Nephron progenitor cell (in vitro differentiated cells): ENCODE results near the gene PKDCC.

ENCODE experiments used
- DNase-seq: peaks from one replicate; pipeline ENCODE4 v3.0.0; 2021
- H3K27ac Mint-ChIP-seq: 2 replicates; pipeline ENCODE4 v1.8.0; 2021; ENCODE audit warnings: mild to moderate bottlenecking, moderate library complexity, mixed read lengths
- H3K27me3 Mint-ChIP-seq: 2 replicates; pipeline ENCODE4 v1.8.0; 2021; ENCODE audit warnings: mild to moderate bottlenecking, low read depth, mixed read lengths; ENCODE audit not compliant: poor library complexity
- H3K36me3 Mint-ChIP-seq: 2 replicates; pipeline ENCODE4 v1.8.0; 2021; ENCODE audit warnings: low read depth, mixed read lengths
- H3K4me1 Mint-ChIP-seq: 2 replicates; pipeline ENCODE4 v1.8.0; 2021; ENCODE audit warnings: mixed read lengths
- H3K4me3 Mint-ChIP-seq: 2 replicates; pipeline ENCODE4 v1.8.0; 2021; ENCODE audit warnings: mild to moderate bottlenecking, moderate library complexity, mixed read lengths
- H3K9me3 Mint-ChIP-seq: 2 replicates; pipeline ENCODE4 v1.8.0; 2021; ENCODE audit warnings: mild to moderate bottlenecking, moderate library complexity, mixed read lengths
- CTCF ChIP-seq: fragments of 200-600 bp; sonication (generic); IDR thresholded peaks from 2 replicates; pipeline ENCODE4 v1.5.0; 2021; ENCODE audit warnings: antibody characterized with exemption

The PKDCC gene

DNA sequence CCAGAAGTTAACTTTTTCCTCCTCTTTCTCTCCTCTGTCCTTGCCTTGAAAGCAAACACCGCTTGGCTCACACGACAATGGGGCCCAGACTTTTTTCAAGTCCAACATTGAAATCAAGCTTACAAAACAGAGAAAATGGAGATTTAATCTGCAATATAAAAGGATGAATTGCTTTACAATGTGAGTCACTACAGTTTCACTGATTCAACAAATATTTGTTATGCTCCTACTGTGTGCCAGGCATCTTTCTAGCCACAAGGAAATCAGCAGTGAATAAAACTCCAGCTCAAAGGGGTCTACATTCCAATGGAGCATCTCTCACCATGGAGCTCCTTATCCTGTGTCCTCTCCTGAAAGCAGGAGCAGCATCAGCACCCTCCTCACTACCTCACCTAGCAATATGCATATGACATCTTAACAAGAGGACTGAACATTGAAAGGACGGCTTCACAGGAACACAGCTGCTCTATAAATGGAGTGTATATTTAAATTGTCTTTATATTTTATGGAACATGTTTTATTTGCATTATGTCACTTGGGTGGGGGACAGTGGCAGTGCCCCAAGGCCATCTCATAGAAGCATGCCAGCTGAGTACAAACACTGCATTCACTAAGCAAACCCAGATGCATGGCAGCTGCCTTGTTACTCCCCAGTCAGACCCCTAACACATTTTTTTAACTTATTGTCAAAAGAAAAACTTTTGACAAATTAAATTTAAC, 39.5 kb downstream of the PKDCC start:
- peaks cover 84% of the 10 kb centered on the region for H3K27me3 Mint-ChIP-seq
- DNase-seq, result no peak
- H3K9me3 Mint-ChIP-seq, result no peaks in the 10 kb centered on the region
- TF ChIP-seq CTCF, result no peak
- no peaks in the 10 kb centered on the region for H3K36me3 Mint-ChIP-seq
- H3K4me1 Mint-ChIP-seq, result peaks cover 32% of the 10 kb centered on the region
- no peak overlapping the region for H3K27ac Mint-ChIP-seq
- H3K4me3 Mint-ChIP-seq, result no peak overlapping the region

GRCh38 chr2:42087857-42088195, 40.0 kb downstream of the PKDCC start:
- H3K4me3 Mint-ChIP-seq, result no peak overlapping the region
- peaks cover 79% of the 10 kb centered on the region for H3K27me3 Mint-ChIP-seq
- peaks cover 32% of the 10 kb centered on the region for H3K4me1 Mint-ChIP-seq
- H3K36me3 Mint-ChIP-seq, result no peaks in the 10 kb centered on the region
- H3K27ac Mint-ChIP-seq, result no peak overlapping the region
- DNase-seq, result no peak
- H3K9me3 Mint-ChIP-seq, result no peaks in the 10 kb centered on the region
- TF ChIP-seq CTCF, result no peak

DNA sequence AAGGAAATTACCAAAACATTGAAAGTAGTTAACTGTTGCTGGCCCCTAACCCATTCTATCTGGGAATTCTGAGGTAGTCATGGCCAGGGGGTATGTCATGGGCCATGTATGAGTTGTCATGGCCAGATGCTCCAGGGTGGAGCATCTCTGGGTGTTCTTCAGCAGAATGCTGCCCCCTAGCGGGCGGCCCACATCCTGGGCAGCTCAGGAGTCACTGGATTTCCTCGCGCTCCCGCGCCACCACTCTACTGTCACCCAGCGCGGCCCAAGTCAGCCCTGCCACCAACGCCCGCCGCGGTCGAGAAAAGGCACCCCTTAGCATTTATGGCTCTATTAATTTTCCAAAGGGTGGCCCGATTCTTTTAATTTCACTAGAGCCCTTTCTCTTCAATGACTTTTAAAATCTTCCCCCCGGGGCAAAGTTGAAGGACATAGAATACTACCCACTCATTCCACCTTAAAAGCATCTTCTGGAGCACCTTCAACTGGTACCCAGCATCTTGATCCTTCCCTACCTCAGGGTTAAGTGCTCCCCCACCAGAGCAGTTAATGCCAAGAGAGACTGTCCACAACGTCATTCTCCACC, 41.6 kb downstream of the PKDCC start:
- DNase-seq, result peak; percentile 76
- Mint-ChIP-seq H3K4me1 (peaks cover 22% of the 10 kb centered on the region), H3K4me3 (no peak overlapping the region), H3K27ac (no peak overlapping the region), H3K36me3 (no peaks in the 10 kb centered on the region), H3K27me3 (peaks cover 69% of the 10 kb centered on the region), H3K9me3 (no peaks in the 10 kb centered on the region)
- TF ChIP-seq CTCF, result peak; percentile 64

DNA sequence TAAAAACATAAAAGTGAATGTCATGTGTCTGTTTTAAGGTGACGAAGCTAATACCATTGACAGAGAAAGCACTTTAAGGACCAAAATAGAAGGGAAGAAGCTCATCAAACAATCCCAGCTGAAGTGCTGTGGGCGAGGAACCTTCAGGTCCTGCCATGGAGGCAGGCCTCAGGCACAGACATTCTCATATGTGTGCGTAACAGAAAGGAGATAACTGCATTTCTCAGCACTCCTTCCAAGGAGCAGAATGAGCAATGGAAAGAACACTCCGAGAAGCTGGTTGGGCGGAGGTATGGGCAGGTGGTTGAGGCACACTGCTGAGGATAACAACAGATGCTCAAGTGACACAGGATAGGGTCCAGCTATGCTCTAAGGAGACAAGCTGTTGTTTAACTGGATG, 42.4 kb downstream of the PKDCC start:
- H3K27ac Mint-ChIP-seq, result no peak overlapping the region
- H3K4me3 Mint-ChIP-seq, result no peak overlapping the region
- no peaks in the 10 kb centered on the region for H3K9me3 Mint-ChIP-seq
- no peaks in the 10 kb centered on the region for H3K36me3 Mint-ChIP-seq
- no peak for DNase-seq
- H3K4me1 Mint-ChIP-seq, result peaks cover 14% of the 10 kb centered on the region
- peaks cover 66% of the 10 kb centered on the region for H3K27me3 Mint-ChIP-seq
- no peak for TF ChIP-seq CTCF

DNA sequence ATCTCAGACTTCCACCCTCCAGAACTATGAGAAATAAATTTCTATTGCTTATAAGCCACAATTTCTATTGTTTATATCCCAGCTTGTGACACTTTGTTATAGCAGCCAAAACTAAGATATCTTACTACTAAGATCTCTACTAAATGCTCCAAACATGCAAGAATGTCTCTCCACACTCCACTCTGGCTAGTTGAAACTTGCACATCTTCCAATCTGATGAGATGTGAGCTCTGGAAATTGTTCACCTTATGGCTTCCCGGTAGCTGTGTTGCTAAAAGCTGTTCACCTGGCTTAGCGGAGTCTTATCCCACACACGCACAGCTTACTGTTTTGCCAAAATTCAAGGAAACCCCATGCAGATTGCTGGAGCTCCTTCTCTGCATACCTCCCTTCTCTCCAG, 43.9 kb downstream of the PKDCC start:
- peaks cover 7% of the 10 kb centered on the region for H3K4me1 Mint-ChIP-seq
- no peak overlapping the region for H3K4me3 Mint-ChIP-seq
- H3K36me3 Mint-ChIP-seq, result no peaks in the 10 kb centered on the region
- H3K9me3 Mint-ChIP-seq, result no peaks in the 10 kb centered on the region
- no peak for TF ChIP-seq CTCF
- no peak for DNase-seq
- no peak overlapping the region for H3K27ac Mint-ChIP-seq
- peaks cover 53% of the 10 kb centered on the region for H3K27me3 Mint-ChIP-seq
